Keratinocyte (primary cell): ENCODE results near the gene FHDC1.

Experiments
- EZH2 ChIP-seq: IDR thresholded peaks from one replicate; pipeline ENCODE4 v1.6.1; 2012; ENCODE audit warnings: inconsistent platforms, mild to moderate bottlenecking, low read length, moderate library complexity
- TF ChIP-seq, protein P1 (sequence below), 3 experiments: IDR thresholded peaks in 1 of 3; conservative IDR thresholded peaks in 1 of 3; optimal IDR thresholded peaks in 1 of 3; 2 replicates in 2 of 3; 3 replicates in 1 of 3; pipeline versions ENCODE3 to v1.5.1; 2011; ENCODE audit warnings: low read length in 3 of 3, mild to moderate bottlenecking in 3 of 3, moderate library complexity in 2 of 3, control low read depth in 1 of 3, inconsistent platforms in 1 of 3; ENCODE audit not compliant: insufficient read depth in 2 of 3; ENCODE audit errors: extremely low read depth in 1 of 3

DNA sequence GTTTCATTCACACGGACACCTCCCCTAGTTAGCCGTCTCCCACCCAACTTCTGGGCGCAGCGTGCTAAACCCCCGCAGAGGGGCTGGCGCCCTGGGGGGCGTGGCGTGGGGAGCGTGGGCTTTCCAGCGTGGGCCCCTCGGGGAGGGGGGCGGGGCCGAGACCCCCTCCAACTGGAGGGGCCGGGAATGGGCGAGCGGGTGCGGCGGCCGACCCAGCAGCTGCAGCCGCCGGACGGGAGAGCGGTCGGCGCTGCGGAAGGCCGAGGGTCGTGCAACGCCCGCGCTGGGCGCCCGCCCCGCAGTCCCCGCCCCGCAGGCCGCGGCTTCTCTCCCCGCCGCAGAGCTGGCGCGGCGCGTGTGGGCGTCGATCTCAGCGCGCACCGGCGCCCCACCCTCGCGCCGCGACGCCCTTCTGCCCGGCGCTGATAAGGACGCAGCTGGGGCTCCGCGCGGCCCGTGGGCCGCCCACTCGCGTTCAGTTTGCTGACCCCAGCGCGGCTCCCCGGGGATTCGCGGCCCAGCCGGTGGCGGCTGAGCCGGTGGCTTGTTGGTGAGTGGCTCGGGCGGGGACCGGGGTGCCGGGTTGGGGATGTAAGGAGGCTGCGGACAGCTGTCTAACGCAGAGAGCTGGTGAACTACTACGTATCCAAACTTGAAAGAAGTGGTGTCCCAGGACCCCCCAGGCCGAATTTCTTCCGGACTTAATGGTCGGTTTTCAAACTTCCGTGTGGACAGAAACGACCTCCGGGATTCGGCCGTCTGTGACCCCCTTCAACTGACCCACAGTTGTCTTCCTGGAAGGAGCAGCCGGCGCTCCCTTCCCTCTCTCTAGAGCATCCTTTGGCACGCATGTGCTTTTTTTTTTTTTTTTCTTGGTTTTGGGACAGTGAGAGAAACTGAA lies 1.5 kb downstream of the FHDC1 start:
- TF ChIP-seq, protein P1, sequence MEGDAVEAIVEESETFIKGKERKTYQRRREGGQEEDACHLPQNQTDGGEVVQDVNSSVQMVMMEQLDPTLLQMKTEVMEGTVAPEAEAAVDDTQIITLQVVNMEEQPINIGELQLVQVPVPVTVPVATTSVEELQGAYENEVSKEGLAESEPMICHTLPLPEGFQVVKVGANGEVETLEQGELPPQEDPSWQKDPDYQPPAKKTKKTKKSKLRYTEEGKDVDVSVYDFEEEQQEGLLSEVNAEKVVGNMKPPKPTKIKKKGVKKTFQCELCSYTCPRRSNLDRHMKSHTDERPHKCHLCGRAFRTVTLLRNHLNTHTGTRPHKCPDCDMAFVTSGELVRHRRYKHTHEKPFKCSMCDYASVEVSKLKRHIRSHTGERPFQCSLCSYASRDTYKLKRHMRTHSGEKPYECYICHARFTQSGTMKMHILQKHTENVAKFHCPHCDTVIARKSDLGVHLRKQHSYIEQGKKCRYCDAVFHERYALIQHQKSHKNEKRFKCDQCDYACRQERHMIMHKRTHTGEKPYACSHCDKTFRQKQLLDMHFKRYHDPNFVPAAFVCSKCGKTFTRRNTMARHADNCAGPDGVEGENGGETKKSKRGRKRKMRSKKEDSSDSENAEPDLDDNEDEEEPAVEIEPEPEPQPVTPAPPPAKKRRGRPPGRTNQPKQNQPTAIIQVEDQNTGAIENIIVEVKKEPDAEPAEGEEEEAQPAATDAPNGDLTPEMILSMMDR (optimal IDR thresholded peaks at IDR 0.05 in 1 of 3, IDR thresholded peaks at IDR 0.05 in 1 of 3, conservative IDR thresholded peaks at IDR 0.05 in 1 of 3; ENCODE audit: extremely low read depth in 1 of 3, insufficient read depth in 2 of 3, low read length in 3 of 3) = no peak
- TF ChIP-seq EZH2 = no peak
